Choroid plexus epithelial cell (primary cell): ENCODE results near the gene TMTC2.

ENCODE experiments used
- DNase-seq: peaks from one replicate; pipeline ENCODE4 v3.0.0-alpha.2; 2010; ENCODE audit warnings: low read depth
- H3K4me3 ChIP-seq: 2 replicates; pipeline ENCODE4 v1.5.1; 2011; ENCODE audit warnings: low read depth, mild to moderate bottlenecking, control low read depth, low read length, moderate library complexity
- TF ChIP-seq, protein P1 (sequence below): conservative IDR thresholded peaks from 2 replicates; pipeline ENCODE4 v1.5.1; 2011; ENCODE audit warnings: low read depth, mild to moderate bottlenecking, control low read depth, inconsistent platforms, low read length, moderate library complexity

The TMTC2 gene

DNA sequence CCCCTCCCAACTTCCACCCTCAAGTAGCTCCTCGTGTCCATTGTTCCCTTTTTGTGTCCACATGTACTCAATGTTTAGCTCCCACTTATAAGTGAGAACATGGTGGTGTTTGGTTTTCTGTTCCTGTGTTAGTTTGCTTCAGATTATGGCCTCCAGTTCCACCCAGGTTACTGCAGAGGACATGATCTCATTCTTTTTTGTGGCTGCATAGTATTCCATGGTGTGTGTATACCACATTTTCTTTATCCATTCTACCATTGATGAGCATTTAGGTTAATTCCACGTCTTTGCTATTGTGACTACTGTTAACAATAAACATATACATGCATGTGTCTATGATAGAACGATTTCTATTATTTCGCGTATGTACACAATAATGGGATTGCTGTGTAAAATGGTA, 362.6 kb downstream of the TMTC2 start:
- no peak for DNase-seq
- H3K4me3 ChIP-seq: no peak overlapping the region
- TF ChIP-seq, protein P1, sequence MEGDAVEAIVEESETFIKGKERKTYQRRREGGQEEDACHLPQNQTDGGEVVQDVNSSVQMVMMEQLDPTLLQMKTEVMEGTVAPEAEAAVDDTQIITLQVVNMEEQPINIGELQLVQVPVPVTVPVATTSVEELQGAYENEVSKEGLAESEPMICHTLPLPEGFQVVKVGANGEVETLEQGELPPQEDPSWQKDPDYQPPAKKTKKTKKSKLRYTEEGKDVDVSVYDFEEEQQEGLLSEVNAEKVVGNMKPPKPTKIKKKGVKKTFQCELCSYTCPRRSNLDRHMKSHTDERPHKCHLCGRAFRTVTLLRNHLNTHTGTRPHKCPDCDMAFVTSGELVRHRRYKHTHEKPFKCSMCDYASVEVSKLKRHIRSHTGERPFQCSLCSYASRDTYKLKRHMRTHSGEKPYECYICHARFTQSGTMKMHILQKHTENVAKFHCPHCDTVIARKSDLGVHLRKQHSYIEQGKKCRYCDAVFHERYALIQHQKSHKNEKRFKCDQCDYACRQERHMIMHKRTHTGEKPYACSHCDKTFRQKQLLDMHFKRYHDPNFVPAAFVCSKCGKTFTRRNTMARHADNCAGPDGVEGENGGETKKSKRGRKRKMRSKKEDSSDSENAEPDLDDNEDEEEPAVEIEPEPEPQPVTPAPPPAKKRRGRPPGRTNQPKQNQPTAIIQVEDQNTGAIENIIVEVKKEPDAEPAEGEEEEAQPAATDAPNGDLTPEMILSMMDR: no peak

DNA sequence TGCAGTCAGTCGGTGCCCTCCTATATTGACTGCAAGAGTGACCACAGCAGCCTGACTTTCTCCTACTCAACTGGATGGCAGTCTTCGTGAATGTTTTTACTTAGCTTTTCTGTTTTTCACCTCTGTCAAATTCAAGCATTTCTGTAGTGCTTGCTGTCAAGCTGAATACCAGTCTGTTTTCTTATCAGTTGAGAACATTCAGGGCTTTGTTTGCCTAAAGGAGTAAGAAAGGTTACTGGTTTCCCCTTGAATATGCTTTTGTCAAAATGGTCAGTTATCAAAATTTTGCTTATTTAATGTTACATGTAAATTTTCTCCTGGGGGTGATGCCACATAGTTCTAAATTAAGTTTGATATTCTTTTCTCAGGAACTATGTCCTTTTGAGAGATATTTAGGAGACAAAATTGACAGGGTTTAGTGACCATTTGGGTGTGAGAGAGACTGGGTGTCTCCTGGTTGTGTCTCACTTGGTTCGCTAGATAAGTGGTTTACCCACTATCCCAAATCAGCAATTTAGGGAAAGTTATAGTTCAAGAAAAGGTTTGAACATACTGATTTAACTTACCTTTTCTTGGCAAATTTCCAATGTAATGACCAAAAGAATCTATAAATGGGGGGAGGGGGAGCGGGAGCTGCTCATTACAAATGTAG, 366.3 kb downstream of the TMTC2 start:
- TF ChIP-seq, protein P1: no peak
- DNase-seq: no peak

DNA sequence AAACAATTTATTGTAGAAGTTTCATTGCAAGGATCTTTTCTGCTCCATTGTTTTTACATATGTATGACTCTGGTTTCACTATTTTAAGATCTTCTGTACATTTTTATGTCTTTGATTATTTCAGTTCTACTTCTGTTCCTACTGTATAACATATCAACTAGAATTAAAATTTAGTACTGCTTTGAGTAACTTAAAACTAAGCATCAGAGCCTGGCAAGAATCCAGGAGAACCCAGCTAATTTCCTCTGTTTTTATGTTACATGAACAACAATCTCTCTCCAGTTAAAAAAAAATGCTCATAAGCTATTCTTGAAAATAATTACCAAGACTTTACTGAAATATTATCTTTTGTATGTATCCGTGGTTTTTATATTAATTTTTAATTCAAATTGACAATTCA, 370.7 kb downstream of the TMTC2 start:
- DNase-seq: peak; percentile 4
- H3K4me3 ChIP-seq: no peak overlapping the region
- TF ChIP-seq, protein P1: no peak

More for the DNA sequence above, 366.3 kb downstream of the TMTC2 start:
- H3K4me3 ChIP-seq: no peak overlapping the region

DNA sequence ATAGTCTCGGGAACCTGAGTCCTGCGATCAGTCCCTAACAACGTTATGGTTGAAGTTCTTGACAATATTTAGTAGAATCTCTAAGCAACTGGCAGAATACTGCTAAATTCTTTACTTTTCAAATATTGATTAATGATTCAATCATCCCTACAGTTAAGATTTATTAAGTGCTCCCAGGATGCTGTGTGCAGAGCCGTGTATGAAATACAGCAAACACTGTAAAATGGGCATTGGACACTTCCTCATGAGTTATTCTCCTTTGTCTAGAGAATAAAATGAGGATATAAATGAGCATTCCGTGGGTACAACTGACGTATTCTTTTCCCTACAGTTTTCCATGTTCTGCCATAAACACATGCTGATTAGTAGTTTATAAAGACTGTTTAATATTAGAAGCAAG, 372.4 kb downstream of the TMTC2 start:
- H3K4me3 ChIP-seq: no peak overlapping the region
- DNase-seq: no peak
- TF ChIP-seq, protein P1: no peak

DNA sequence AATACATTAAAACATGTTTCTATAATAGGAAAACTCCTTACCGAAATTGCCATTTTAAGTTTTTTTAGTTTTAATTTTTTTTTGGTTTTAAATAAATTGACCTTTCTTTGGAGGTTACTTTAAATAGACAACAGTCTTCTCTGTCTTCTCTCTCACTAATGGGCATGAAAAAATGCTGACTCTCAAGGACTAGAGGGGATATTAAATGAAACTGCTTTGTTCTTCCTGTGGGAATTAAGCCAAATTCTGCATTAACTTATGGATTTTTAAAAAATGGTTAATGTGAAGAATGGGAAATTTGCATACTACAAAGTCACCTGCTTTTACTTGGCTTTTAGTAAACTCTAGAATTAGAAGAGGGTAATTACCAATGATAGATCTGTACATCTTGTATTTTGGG, 378.9 kb downstream of the TMTC2 start:
- no peak for DNase-seq
- no peak overlapping the region for H3K4me3 ChIP-seq
- TF ChIP-seq, protein P1: no peak

DNA sequence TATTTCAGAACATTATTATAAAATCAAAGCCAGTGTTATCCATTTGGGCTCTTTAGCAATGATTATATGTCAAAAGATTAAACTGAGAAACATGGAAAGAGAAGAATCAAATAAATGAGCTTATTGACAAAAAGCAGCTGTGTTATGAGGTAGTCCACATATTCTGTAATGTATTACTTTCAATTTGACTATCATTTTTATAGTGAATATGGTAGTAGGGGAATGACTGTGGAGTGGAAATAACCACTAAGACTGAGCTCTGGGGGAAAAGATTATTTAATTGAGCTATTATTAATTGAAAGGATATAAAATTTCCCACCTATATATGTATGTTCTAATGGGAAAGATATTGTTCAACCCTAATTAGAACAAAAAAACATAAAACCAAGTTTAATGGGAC, 381.3 kb downstream of the TMTC2 start:
- no peak overlapping the region for H3K4me3 ChIP-seq
- no peak for DNase-seq
- TF ChIP-seq, protein P1: no peak

DNA sequence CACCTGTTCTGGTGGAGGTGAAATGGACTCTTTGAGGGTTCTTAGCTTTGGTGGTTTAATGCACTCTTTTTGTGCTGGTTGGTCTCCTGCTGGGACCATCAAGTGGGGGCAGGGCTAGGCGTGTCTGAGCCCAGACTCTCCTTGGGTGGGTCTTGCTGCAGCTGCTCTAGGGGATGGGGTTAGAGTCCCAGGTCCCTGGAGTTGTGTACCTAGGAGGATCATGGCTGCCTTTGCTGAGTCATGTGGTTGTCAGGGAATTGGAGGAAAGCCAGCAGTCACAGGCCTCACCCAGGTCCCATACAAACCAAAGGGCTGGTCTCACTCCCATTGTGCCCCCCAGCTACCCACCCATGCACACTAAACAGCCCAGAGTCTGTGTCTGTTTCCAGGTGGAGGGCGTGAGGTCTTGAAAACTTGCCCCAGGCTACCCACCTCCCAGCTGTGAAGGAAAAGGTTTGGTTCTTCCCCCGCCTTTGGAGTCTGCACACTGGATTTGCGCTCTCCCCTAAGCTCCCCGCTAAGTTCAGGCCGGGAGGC, 387.7 kb downstream of the TMTC2 start:
- TF ChIP-seq, protein P1: no peak
- DNase-seq: no peak
- H3K4me3 ChIP-seq: no peak overlapping the region
